NB4 (cell line): ENCODE data around the gene CDRT15.

ENCODE experiments used
- DNase-seq: peaks from one replicate; pipeline ENCODE4 v3.0.0; 2010; ENCODE audit warnings: low read depth
- H3K4me3 ChIP-seq: one replicate; pipeline ENCODE4 v1.5.1; 2011; ENCODE audit warnings: mild to moderate bottlenecking, low read depth, low read length, moderate library complexity
- CTCF ChIP-seq: IDR thresholded peaks from one replicate; pipeline ENCODE4 v1.5.1; 2012; ENCODE audit warnings: low read depth, low read length
- MYC ChIP-seq: IDR thresholded peaks from 2 replicates; pipeline ENCODE4 v1.6.1; 2011; ENCODE audit warnings: low read depth, low read length
- POLR2A ChIP-seq: IDR thresholded peaks from 2 replicates; pipeline ENCODE4 v1.6.1; 2011; ENCODE audit warnings: mild to moderate bottlenecking; ENCODE audit not compliant: insufficient read length; ENCODE audit errors: extremely low read depth
- TF ChIP-seq, protein P1 (sequence below): IDR thresholded peaks from 2 replicates; pipeline ENCODE4 v1.6.1; 2011; ENCODE audit warnings: low read depth, low read length

Gene CDRT15

GRCh38 chr17:14212401-14212800 lies 24.3 kb downstream of the CDRT15 start:
- H3K4me3 ChIP-seq, result no peak overlapping the region
- no peak for DNase-seq
- TF ChIP-seq, protein P1, sequence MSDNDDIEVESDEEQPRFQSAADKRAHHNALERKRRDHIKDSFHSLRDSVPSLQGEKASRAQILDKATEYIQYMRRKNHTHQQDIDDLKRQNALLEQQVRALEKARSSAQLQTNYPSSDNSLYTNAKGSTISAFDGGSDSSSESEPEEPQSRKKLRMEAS, result no peak
- TF ChIP-seq MYC (no peak), POLR2A (no peak), CTCF (no peak)

- DNase-seq, result peak; percentile 16
- no peak overlapping the region for H3K4me3 ChIP-seq
- TF ChIP-seq CTCF, result no peak
- TF ChIP-seq POLR2A, result no peak
- TF ChIP-seq MYC, result no peak
- TF ChIP-seq, protein P1, result no peak
These were observed 24.9 kb downstream of the CDRT15 start for GRCh38 chr17:14211801-14212200.

DNA sequence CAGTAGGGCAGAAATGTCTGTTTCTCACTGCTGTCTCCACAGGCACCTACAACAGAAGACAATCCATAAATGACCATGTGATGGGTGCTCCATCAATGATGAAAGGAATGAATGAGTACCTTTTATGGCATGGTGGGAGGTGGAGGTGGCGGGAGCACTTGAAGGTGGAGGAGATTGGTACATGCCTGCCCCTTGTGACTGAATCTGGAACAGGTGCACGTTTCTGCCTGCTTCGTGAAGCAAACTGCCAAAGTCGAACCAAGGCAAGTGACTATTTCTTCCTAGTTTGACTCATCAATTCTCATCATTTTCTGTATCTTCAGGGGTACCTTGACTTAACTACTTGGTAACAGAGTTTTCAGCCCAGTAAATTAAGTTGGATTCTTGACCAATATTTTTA lies 25.4 kb downstream of the CDRT15 start:
- TF ChIP-seq POLR2A (no peak), MYC (no peak), CTCF (no peak)
- TF ChIP-seq, protein P1, result no peak
- DNase-seq, result no peak
- no peak overlapping the region for H3K4me3 ChIP-seq

DNA sequence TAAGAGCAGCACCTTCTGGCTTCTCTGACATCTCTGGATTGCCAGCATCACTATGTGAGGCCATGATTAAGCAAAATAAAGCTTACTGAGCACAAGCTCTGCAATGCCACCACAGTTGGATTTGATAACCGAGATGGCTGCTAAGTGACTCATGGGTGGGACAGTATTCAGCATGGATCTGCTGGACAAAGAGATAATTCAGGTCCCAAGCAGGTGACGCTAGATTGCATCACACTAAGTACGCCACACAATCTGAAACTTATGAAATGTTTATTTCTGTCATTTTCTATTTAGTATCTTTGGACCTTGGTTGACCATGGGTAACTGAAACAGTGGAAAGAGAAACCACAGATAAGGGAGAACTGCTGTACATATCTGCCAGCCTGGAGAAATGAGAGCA lies 27.4 kb downstream of the CDRT15 start:
- DNase-seq, result no peak
- TF ChIP-seq CTCF, result no peak
- TF ChIP-seq, protein P1, result no peak
- TF ChIP-seq POLR2A, result no peak
- TF ChIP-seq MYC, result no peak
- H3K4me3 ChIP-seq, result no peak overlapping the region

DNA sequence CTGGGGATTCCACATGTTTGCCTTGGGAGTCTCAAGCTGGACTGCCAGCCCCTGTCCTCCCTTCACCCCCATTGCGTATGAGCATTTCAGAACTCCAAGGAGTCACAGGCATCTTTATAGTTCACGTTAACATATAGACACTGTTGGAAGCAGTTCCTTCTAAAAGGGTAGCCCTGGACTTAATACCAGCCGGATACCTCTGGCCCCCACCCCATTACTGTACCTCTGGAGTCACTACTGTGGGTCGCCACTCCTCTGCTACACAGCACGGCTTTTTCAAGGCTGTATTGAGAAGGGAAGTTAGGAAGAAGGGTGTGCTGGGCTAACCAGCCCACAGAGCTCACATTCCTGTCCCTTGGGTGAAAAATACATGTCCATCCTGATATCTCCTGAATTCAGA lies 28.9 kb downstream of the CDRT15 start:
- TF ChIP-seq, protein P1, result no peak
- no peak for TF ChIP-seq POLR2A
- H3K4me3 ChIP-seq, result no peak overlapping the region
- DNase-seq, result no peak

DNA sequence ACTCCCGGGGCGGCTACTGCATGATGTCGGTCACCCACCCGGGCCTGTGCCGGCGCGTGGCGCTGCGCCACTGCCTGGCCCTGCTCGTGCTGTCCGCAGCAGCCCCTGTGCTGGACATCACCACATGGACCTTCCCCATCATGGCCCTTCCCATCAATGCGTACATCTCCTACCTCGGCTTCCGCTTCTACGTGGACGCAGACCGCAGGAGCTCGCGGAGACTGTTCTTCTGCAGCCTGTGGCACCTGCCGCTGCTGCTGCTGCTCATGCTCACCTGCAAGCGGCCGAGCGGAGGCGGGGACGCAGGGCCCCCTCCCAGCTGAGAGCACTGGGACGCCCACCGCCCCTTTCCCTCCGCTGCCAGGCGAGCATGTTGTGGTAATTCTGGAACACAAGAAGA lies 29.8 kb downstream of the CDRT15 start:
- no peak for DNase-seq
- TF ChIP-seq, protein P1, result no peak
- no peak for TF ChIP-seq CTCF
- no peak for TF ChIP-seq MYC
- TF ChIP-seq POLR2A, result no peak
- H3K4me3 ChIP-seq, result no peak overlapping the region
